NCI-H524 treated with DMSO at 0.1 percent for 48 hours (cell line): Measurements from ENCODE around the gene WDR91.

ENCODE experiments used
- DNase-seq: peaks from one replicate; lab custom pipeline; 2025; lab: John Stamatoyannopoulos, UW

The WDR91 gene

GRCh38 chr7:135197906-135198655 lies 13.2 kb downstream of the WDR91 start:
- DNase-seq = no peak

GRCh38 chr7:135197343-135197742 lies 14.0 kb downstream of the WDR91 start:
- no peak for DNase-seq

DNA sequence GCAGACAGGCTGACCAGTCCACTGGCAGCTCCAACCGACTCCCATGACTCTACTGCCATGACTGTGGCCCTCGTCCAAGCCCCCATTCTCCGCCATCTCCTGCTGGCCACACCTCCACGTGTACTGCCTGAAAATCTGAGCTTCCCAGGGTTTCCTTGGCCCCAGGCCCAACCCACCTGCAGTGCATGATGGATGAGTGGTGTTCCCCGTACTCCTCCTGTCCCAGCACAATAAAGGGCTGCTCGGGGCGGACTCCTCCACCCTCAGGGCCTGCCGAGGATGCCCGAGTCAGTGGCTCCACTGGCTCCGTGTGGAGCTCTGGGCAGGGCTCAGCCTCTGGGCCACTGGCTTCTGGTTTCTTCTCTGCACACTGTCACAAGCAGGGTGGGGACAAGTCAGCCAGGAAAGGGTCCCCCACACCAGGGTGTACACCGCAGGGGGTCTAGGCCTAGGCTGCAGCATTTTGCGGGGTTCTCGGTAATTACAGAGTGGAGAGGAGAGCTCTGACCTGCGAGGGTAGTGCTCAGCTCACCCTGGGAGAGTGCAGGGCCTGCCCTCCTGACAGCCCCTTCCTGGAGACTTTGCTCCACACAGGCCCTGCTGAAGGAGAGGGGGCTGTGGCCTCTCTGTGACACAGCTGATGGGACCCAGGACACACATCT lies 15.2 kb downstream of the WDR91 start:
- DNase-seq = no peak

DNA sequence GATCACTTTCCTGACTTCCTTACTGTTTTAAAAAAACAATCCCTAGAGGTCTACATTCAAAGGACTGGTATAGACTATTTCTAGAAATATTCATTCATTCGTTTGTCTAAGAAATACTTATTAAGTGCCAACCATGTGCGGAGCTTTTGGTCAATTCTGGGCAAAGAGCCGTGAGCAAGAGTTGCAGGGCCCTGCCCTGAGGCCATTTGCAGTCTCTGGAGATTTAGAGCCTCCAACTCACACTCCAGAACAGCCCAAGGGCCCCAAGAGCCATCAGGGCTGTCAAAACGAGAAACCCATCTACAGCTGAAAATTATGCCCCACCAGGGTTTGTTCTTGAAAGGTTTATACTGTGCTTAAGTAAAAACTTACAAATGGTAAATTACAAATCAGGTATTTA lies 16.2 kb downstream of the WDR91 start:
- DNase-seq = no peak

- no peak for DNase-seq
These were observed 16.7 kb downstream of the WDR91 start for GRCh38 chr7:135194494-135195095.

GRCh38 chr7:135193615-135194081 lies 17.7 kb downstream of the WDR91 start:
- DNase-seq = no peak

GRCh38 chr7:135192914-135193536 lies 18.3 kb downstream of the WDR91 start:
- no peak for DNase-seq

DNA sequence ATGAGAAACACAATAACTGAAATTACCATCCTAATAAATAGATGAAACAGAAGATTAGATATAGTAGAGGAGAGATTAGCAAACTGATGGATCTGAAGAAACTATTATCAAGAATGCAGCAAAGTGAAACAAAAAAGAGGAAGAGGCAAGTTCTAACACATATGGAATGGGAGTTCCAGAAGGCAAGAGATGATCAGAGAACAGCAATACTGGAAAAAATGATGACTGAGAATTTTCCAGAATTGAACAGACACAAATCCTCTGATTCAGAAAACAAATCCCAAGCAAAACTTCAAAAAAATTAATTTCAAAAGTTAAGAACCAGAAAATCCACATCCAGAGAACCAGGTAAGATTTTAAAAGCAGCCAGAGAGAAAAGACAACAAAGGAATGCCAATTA lies 20.6 kb downstream of the WDR91 start:
- DNase-seq = no peak

- DNase-seq = no peak
These were observed 21.4 kb downstream of the WDR91 start for GRCh38 chr7:135189961-135190360.

DNA sequence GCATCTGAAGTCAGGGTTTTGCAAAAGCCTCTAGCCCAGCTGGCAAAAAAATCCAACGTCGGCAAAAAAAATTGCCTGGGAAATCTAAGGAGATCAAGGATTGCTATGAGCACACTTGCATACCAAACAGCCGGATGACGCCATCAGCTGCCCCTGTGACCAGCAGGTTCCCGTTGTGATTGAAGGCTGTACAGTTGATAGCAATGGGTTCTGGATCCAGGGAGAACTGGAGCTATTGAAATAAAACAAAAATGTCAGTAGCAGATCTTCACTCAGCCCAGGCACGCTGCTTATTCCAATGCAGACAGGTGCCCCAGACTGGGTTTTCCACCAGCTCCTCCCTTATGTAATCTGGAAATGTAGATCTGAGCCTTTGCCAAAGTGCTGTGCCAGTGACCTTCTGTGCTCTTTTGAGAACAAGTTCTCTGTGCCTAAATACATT lies 22.1 kb downstream of the WDR91 start:
- DNase-seq = no peak

DNA sequence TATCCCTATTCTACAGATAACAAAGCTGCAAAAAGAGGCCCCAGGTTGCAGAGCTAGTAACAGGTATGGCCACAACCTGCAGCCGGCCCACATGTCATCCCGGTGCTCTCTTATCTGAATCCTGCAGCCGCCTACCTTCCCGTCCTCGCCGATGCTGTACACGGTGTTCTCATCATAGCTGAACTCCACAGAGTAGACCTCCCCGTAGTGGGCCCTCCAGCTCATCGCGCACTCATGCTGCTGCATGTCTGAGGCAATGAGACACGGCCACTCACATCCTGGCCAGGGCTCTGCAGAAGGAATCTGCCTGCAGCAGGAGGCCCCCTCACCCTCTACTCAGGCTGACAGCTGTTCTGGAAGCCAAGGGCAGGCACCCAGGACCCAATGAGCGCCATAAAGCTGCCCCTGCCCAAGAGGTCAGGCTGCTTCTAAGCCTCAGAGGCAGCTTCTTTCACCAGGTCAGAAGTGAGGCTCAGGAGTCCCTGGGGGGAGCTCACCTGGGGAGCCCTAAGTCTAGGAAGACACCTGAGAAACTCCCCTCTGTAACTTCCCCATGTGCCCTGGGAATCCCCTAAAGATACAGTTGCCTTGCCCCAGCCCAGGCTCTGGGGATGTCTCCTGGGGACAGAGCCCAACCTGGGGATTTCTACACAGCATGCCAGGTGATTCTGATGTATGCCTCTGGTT lies 22.9 kb downstream of the WDR91 start:
- no peak for DNase-seq

DNA sequence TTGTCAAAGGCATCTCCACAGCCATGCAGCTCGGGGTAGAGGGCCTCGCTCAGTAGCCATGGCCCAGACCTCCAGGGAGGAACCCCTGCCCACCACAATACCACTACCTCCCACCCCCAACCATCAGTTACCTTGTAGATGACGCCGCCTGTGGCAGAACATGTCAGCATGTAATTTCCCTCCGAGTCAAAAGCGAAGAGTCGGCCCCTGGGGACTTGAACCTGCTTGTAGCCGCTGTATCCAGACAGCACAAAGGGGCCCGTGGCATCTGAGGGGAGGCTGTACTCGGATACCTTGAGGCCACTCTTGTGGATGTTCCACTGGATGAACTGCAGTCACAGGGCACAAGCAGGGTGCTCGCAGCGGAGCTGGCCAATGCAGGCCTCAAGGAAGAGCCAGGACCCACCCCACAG lies 24.5 kb downstream of the WDR91 start:
- no peak for DNase-seq

DNA sequence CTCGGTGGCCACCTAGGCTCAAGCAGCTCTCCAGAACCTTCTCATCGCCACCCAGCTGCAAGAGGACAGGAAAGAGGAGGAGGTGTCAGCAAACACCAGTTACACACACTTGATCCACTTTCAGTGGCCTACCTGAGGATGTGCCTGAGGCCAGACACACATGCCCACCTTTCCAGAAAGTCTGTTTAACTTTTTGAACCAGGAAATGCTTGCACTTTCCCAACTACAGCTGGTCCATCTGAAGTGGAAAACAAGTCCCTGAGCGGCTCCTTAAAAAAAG lies 25.1 kb downstream of the WDR91 start:
- DNase-seq = no peak

GRCh38 chr7:135185471-135186260 lies 25.7 kb downstream of the WDR91 start:
- no peak for DNase-seq

DNA sequence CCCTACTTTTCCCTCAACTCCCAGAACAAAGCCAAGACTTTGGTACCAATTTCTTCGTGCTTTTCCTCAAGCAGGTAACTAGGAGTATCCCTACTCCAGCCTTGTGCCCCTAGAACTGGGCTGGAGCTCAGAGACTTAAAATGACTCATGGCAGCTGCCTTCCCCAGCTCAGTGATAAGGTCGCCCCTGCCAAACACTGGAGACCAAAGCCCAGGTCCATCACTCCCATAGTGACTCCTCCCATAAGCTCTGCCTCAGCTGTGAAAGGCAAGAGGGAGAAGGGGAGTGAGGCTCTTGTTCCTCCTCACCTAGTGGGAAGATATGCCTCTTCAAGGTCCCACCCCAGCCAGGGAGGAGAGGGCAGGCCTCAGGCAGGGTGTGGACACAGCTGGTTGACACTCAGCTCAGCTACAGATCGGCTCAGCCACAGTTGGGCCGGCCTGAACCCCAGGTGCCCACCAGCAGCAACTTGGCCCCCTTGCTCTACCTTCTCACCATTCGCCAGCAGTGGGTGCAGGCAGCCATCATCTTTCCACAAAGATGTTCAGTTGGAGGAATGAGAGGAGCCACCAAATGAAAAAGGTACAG lies 27.0 kb downstream of the WDR91 start:
- no peak for DNase-seq

GRCh38 chr7:135183478-135183877 lies 27.8 kb downstream of the WDR91 start:
- no peak for DNase-seq

- no peak for DNase-seq
These were observed 29.2 kb downstream of the WDR91 start for GRCh38 chr7:135181929-135182678.

GRCh38 chr7:135181261-135181928 lies 29.9 kb downstream of the WDR91 start:
- no peak for DNase-seq

GRCh38 chr7:135180122-135180521 lies 31.2 kb downstream of the WDR91 start:
- DNase-seq = no peak
